Measurements from ENCODE around the gene ADA.

Gene ADA

DNA sequence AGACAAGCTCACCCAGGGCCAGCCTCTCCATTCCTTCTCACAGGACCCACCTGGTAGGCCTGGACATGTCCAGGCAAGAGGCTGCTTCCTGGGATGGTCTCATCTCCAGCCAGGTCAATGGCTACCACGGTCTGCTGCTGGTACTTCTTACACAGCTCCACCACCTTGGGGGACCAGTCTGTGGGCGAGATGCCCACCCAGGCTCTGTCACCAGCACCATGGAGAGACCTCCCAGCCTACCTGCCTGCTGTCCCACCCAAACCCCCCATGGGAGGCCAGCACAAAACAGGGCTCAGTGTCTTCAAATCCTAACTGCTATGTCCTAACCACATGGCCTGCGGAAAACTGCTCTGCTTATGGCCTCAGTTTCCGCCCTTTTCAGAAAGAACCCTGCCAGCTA, 27.3 kb downstream of the ADA start:
- no peak for DNase-seq (ENCODE audit: low read depth)

DNA sequence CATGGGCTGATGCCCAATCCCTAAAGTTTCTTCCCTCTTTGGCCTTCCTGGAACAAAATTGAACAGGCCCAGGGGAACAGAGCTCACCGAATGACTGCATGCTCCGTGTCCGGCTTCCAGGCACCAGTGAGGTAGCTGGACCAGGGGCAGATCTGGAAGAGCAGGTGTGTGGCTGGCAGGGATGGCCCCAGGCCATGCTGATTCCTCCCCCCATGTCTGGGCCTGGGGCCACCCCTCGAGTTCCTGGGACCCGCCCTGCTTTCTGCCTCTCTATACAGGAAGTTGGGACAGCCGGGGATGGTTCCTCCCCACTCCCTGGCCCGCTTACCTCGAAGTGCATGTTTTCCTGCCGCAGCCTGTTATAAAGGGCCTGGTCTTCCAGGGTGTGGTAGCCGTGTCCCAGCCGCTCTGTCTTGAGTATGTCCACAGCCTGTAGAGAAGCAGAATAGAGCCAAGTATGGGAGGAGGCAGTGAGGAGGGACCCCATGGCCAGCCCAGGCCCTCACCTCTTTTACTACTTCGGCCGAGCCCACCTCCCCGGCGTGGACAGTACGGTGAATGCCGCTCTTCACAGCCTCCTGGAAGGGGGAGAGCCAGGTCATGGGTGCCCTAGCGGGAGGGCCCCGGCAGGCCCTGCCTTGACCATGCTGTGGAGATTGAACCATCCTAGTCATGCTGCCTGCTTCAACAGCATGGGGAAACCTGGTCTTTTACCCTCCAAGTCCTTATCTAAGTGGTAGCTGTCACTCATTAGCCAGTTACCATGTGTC, 28.8 kb downstream of the ADA start:
- no peak for DNase-seq (ENCODE audit: low read depth)

DNA sequence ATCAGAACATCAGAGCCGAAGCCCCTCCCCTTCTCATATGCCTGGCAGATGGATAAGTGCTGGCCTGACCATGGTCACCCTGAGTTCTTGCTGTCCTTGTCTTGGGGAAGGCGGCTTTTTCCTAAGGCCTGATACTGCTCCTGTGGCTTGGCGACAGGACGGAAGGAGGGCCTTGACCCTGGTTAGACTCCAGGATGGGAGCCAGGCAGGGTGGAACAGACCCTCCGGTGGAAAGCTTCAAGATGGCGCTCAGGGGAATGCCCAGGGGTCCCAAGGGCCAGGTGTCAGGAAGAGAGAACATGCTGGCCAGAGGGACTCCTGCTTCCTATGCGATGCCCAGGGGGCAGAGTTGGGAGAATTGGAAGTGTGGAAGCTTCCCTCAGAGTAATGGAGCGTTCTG, 29.6 kb downstream of the ADA start:
- no peak for DNase-seq (ENCODE audit: low read depth)

DNA sequence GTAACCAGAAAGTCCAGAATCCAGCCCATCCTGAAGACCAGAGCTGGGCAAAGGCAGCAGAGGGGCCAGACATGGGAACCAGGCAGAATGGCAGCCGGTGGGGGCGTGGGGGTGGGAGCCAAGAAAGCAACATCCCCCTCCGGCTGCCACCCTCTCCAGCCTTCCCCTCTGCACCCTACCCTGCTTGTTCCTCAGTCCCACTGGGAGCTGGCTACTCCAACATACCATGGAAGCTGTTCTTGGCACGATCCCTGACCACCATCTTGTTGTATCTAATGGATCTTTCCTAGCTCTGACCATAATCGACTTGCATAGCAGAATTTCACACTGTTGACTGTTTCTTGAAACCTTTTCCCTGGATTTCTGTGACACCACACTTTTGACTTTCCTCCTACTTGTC, 30.2 kb downstream of the ADA start:
- no peak for DNase-seq (ENCODE audit: low read depth)

DNA sequence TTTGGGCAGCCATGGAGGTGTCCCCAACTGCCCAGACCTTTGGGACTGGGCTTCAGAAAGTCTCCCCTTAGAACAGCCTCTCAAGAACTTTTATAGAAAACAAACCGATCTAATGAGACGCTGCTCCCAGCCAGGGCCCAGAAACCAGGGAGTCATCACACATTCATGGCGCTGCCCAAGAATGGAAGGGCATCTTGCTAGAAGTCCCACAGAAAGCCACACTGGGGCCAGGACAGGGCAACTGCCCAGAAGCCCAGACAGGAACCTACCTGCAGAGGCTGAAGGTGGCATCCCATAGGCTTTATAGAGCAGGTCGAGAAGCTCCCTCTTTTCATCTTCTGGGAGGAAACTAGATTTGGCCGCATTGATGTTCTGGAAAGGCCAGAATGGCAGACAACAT, 31.5 kb downstream of the ADA start:
- no peak for DNase-seq (ENCODE audit: low read depth)

DNA sequence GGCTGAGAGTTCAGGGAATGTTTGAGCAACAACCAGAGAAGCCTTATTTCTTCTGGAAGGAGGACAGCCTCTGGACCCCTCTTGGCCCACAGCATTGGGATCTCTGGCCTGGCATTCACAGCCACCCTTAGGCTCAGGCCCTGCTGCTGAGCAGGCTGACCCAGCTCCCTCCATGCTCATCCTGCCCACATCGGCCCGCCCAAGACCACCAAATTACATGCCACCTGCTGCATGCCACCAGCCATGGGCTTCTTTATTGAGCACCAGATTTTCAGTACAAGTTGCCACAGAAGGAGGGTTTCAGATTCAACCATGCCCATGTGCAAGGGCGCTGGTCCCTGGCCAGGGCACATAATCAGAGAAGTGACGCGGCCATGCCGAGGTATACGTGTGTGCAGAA, 32.2 kb downstream of the ADA start:
- no peak for DNase-seq (ENCODE audit: low read depth)

DNA sequence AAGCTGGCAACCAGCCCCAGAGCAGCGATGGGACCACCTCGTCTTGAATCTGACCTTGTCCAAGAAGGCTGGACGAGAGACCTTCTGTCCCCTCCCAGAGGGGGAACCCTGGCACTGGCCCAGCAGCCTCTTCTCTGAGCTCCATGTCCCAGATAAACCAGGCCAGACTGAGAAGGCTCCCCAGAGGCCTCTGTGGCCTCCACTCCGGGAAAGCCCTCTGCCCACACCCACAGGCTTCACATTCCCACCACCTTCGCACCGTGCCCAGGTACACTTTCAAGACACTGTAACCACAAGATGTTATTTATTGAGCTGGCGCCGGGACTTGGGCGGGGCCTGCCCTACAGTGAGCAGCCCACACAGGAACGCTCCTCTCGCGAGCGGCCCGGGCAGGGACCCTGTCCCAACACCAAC, 33.2 kb downstream of the ADA start:
- no peak for DNase-seq (ENCODE audit: low read depth)

DNA sequence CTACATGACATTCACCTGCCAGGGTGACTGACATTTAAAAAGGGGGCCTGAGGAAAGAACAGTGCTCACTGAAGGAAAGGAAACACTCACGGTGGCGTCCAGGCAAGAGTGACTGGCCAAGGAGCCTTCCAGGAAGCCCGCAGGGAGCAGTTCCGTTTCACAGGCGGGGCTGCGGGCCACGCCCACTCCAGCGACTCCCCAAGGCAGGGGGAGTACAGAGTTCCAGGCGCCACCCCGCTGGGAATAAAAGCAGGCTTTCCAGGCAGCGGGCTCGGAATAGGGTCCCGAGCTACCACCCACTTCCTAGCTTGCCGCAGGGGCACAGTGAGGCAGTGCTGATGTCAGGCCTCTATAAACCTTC, 34.9 kb downstream of the ADA start:
- no peak for DNase-seq (ENCODE audit: low read depth)

DNA sequence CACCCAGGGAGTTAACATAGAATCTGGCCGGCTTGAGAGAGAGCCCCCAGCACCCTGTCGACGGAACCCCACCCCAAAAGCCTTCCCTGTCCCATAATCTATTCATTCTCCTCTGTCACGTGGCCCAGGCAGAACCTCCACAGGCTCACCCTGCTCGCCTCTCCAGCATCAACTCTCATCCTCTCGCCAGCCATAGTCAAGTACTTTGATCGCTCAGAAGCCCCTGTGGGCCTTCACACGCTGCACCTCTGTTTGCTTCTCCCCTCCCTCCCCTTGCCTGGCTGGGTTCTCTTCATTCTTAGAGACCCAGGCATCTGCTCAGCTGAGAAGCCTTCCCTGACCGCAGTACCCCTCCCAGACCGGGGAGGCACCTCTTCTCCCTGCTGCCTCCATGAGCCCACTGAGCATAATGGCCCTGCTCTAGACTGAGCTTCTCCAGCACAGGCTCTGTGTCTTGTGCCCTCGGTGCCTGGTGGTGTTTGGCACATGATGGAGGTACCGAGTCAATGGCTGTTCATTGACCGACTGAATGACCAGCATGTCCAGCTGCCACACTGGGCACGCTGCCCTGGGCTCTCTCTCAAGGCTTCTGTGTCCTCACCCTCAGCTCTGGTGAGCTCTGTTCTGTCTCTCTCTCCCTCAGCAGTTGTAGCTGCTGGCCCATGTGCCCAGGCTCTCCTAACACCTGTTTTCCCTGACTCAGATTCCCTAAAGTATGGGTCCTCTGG, 35.5 kb downstream of the ADA start:
- DNase-seq (ENCODE audit: low read depth): no peak

DNA sequence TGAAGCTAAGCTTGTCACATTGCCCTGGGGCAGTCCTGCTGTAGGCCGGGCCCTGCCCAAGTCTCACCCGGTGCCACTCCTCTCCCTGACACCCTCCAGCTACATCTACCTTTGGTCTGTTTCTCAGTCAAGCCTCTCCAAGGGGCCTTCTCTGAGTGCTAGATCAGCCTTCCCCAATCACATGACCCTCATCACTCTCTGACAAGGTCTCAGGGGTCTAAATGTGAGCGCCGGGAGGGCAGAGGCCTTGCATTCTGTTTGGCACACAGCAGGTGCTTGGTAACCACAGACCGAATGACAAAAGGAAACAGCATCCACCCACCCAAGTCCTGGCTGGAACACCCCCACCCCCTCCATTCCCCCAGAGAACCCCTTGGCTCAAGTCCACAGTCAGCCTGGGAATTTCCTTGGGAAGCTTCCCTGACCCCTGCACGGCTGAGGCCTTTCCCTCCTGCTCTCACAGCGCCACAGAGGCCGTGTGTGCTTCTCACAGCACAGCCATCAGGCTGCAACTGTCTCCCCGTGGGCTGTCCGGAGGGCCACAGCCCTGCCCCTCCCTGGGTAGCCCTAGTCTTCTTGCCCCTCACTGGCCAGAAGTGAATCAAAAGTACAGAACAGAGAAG, 36.2 kb downstream of the ADA start:
- no peak for DNase-seq (ENCODE audit: low read depth)

DNA sequence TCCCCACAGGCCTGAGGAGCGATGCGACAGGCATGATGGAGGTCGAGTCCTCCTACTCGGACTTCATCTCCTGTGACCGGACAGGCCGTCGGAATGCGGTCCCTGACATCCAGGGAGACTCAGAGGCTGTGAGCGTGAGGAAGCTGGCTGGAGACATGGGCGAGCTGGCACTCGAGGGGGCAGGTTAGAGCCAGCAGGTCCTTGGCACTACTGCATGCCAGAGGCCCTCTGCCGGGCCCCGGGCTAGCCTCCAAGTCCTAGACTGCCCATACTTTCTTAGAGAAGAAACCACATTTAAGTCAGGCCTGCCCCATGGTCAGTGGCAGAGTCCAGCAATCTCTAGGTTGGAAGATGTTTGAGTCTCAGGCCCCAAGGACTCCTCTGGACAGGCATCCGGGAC, 37.0 kb downstream of the ADA start:
- no peak for DNase-seq (ENCODE audit: low read depth)

DNA sequence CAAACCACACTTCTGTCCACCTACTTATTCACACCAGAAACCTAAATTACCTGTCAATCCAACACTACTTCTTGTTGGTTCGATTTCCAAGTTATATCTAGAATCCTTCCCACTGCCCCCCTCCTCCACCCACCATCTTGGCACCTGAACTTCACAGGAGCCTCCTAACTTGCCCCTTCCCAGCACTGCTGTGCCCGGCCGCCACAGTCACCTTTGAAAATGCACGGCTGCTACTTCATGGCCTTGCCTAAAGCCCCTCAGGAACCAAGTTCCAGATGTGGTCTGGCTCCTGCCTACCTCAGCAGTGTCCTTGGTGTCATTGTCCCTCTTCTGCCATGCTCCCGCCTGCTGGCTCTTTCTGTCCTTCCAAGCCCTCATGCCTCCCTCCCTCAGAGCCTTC, 37.9 kb downstream of the ADA start:
- no peak for DNase-seq (ENCODE audit: low read depth)

DNA sequence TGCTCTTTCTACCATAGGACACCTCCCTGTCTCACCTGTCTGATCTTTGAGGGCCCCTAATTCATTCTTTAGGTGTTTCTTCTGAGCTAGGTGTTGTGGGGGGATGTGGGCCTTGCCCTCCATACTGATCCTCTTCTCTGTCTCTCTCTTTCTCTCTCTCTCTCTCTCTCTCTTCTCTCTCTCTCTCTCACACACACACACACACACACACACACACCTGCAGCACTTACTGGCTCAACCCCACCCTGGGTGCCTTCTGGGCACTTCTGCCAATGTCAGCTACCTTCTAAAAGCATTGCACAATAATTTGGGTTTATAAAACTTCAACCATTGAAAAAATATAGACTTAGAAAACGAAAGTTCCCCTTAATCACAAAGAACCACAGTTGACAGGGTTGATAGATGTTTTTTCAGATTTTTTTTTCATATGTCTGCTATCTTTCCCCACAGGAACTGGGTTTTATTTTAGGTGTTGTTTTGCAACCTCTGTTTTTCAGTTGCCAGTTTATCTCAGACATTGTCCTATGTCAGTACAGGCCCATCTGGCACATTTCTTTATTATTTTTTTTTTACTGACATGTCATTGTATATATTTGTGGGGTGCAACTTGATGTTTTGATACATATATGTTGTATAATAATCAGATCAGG, 41.1 kb downstream of the ADA start:
- no peak for DNase-seq (ENCODE audit: low read depth)

DNA sequence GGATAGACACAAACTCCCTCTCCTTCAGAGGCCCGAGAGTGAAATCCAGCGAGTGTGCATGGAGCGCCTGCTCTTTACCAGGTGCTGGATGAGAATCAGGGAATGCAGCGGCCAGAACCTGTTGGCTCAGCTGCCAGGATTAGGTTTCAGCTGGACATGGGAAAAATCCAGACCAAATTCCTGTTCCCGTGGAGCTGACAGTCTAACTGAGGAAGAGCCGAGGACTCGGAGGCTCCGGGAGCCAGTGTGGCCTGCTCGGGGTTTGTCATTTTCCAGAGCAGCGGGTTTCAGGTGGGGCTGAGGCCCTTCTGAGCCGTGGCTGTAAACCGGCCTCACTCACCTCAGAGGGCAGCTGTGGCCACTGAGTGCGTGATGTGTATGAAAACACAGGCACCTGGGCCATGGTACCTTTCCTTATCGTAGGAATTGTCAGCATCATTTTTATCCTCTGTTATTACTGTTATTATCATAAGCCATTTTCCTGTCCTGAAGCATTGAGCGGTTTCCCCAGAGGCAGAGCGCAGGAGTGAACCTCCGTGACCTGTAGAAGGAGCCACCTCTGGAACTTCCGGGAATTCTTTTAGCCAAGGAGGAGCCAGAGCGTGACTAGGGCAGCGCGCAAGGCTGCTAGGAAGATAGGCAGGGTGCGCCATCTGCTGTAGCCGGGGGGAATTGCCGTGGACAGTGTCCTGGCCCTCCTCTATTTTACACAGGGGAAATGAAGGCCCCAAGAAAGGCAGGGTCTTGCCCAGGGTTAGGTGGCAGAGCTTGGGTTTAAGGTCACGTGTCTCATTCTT, 41.8 kb downstream of the ADA start:
- DNase-seq (ENCODE audit: low read depth): peak; percentile 77

DNA sequence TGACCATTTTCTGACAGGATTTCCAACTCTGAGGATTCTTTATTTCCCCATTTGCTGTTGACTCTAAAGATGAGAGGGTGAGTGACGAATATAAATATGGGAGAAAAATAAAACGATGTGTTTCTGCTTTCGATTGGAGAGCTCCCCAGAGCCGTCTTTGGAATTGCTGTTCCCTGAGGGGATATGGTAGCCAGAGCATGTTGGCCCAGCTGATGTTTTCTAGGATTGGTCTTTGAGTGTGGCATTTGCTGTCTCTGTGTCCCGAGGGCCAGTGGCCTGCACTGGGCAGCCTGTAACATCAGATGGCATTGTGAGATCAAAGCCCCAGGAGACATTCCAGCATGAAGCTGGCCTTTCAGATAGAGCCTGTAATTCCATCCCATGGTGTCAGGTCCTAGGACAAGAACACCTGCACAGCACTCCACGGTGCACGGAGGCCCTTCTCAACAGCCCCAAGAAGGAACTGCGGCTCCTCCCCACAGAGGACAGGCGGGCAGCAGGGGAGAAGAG, 42.4 kb downstream of the ADA start:
- no peak for DNase-seq (ENCODE audit: low read depth)

DNA sequence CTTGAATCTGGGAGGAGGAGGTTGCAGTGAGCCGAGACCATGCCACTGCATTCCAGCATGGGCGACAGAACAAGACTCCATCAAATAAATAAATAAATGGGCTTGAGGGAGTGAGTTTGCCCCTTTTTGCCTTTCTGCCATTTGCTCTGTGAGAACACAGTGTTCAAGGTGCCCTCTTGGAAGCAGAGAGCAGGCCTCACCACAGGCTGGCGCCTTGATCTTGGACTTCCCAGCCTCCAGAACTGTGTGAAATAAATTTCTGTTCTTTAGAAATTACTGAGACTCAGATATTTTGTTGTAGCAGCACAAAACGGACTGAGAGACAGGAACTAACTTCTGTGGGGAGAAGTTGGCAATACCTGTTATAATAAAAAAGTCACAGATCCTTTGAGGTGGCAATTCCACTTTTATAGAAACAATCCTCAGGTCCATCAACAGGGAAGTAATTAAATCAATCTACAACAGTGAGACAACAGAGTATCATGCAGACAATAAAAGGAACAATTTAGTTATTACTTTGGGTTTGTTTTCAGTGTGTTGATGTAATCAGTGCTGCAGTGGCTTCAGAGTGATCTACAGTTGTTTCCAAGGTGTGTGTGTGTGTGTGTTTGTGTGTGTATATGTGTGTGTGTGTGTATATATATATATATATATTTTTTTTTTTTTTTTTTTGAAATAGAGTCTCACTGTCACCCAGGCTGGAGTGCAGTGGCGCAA, 44.6 kb downstream of the ADA start:
- no peak for DNase-seq (ENCODE audit: low read depth)

DNA sequence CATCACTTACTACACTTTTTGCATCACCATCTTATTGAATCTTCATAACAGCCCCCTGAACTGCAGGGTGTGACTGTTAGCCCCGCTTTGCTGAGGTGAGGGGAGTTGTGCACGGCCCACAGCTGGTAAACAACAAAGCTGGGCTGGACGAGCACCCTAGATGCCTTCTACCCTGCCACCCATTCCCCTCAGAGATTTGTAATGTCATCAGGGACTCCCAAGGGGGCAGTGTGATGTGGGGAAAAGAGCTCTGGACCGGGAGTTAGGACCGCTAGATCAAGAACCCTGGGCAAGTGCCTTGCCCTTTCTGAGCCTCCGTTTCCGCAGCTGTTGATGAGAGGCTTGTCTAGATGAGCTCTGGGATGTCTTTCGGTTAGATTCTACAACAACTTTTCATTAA, 48.2 kb downstream of the ADA start:
- DNase-seq (ENCODE audit: low read depth): no peak

DNA sequence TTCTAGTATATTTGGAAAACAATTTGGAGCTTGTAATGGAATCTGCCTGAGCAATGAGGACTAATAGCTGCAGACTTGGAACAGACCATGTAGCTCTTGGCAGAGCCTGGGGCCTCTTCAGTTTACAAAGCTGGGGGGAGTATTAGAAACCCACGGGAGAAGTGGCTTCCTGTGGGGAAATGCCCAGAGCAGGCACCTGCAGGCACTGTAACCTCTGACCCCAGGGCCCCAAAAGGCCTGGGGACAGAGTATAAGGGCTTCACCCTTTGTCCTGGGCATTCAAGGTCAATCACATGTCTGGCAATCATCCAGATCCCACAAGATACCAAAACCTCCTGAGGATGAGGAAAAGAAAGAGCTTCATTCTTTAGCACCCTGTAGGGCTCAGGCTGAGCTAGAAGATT, 49.7 kb downstream of the ADA start:
- no peak for DNase-seq (ENCODE audit: low read depth)

DNA sequence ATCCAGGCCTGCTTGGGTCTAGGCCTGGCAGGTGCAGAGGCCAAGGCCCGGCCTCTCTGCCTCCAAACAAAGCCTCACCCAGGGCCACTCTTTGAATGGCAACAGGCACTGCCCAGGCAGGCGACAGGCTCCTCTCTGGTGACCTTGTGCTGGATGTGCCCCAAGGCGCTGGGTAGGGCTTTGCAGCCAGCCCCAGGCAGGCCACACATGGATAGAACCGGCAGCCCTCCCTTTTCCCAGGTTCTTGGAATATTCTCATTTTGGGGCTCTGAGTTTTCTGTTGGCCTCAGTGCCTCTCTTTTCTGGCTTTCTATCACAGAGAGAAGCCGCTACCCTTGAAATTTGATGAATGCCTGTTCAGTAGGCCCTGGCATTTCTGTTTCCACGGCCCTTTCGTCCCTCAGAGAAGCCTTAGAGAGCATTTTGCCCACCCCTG, 50.2 kb downstream of the ADA start:
- DNase-seq (ENCODE audit: low read depth): no peak

DNA sequence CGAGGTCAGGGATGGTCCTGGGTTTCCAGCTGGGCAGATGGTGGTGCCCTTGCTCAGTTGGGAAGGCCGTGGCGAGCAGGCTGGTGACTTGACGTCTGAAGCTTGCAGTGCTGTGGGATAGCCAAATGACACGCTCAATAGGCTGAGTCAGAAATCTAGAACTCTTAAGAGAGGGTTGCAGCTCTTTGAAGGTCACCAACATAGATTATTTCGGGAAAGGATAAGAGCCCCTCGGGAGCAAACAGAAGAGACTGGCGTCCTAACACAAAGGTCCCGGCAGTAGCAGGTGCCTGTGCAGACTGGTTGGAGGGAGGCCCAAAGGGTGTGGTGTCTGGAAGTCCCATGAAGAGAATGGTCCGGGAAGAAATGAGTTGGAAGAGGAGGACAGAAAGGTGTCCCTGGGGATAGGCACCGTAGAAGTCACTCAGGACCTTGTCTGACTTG, 50.7 kb downstream of the ADA start:
- DNase-seq (ENCODE audit: low read depth): no peak

DNA sequence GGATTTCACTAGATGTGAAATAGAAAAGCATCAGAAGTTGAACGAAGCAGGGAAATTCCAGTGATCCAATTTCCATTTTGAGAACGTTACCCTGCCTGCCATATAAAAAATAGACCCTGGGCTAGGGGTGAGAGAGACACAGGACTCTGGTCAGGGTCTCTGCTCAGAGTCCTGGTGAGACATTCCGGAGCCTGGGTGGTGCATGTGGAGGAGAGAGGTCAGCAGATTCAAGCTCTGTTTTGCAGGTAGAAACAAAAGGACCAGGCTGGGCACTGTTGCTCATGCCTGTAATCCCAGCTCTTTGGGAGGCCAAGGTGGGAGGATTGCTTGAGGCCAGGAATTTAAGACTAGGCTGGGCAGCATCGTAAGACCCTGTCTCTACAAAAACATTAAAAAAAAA, 51.2 kb downstream of the ADA start:
- DNase-seq (ENCODE audit: low read depth): no peak

All from stimulated activated CD8-positive, alpha-beta memory T cell treated with anti-CD3 and anti-CD28 coated beads, Interleukin-7, amount 100 ng/mL, for 24 hours (primary cell).